Mesodermal cell (in vitro differentiated cells): ENCODE results near the gene LYZ.

Experiments
- H3K27ac ChIP-seq: 2 replicates; pipeline ENCODE4 v1.7.0; 2013; ENCODE audit warnings: mild to moderate bottlenecking, low read depth, low read length, moderate library complexity; ENCODE audit not compliant: severe bottlenecking
- H3K36me3 ChIP-seq: 2 replicates; pipeline ENCODE4 v1.7.1; 2013; ENCODE audit warnings: mild to moderate bottlenecking, low read length, moderate library complexity; ENCODE audit not compliant: control insufficient read depth, insufficient read depth
- H3K4me1 ChIP-seq: one replicate; pipeline ENCODE4 v1.7.1; 2013; ENCODE audit warnings: mild to moderate bottlenecking, low read length; ENCODE audit not compliant: insufficient read depth, control insufficient read depth, poor library complexity, severe bottlenecking
- H3K4me3 ChIP-seq: 2 replicates; pipeline ENCODE4 v1.7.0; 2013; ENCODE audit warnings: low read length, control low read depth, mild to moderate bottlenecking; ENCODE audit not compliant: insufficient read depth, poor library complexity, severe bottlenecking; ENCODE audit errors: extremely low read depth
- H3K9me3 ChIP-seq: 2 replicates; pipeline ENCODE4 v1.7.1; 2013; ENCODE audit warnings: mild to moderate bottlenecking, low read length, moderate library complexity; ENCODE audit not compliant: control insufficient read depth
- WGBS, 2 experiments: methylation state at CpG; one replicate each; pipeline ENCODE4 v1.1.5; 2013; ENCODE audit warnings: missing lambda C conversion rate in 2 of 2; ENCODE audit not compliant: insufficient coverage in 2 of 2; 5-methylcytosine and 5-hydroxymethylcytosine counted together

The LYZ gene

GRCh38 chr12:69386921-69387320 is 38.7 kb downstream of the LYZ start:
- no CpG with 5 or more reads among the region's 2 CpGs for WGBS, 2 experiments
- Histone ChIP-seq H3K36me3 (peaks cover 16% of the 10 kb centered on the region), H3K4me1 (no peaks in the 10 kb centered on the region), H3K4me3 (no peak overlapping the region), H3K9me3 (no peaks in the 10 kb centered on the region), H3K27ac (no peak overlapping the region)

GRCh38 chr12:69388371-69388770 is 40.2 kb downstream of the LYZ start:
- H3K4me3 ChIP-seq: no peak overlapping the region
- H3K27ac ChIP-seq: no peak overlapping the region
- WGBS, 2 experiments: no CpG with 5 or more reads among the region's 1 CpG
- peaks cover 16% of the 10 kb centered on the region for H3K36me3 ChIP-seq
- H3K9me3 ChIP-seq: no peaks in the 10 kb centered on the region
- H3K4me1 ChIP-seq: no peaks in the 10 kb centered on the region

- H3K27ac ChIP-seq: no peak overlapping the region
- WGBS, 2 experiments: no CpG with 5 or more reads among the region's 1 CpG
Observed at GRCh38 chr12:69389831-69390230, 41.6 kb downstream of the LYZ start.

GRCh38 chr12:69392179-69392928 is 44.2 kb downstream of the LYZ start:
- Histone ChIP-seq H3K9me3 (peaks cover 7% of the 10 kb centered on the region), H3K4me1 (no peaks in the 10 kb centered on the region), H3K27ac (no peak overlapping the region), H3K36me3 (peaks cover 14% of the 10 kb centered on the region), H3K4me3 (no peak overlapping the region)
- WGBS, 2 experiments: no CpG with 5 or more reads among the region's 1 CpG

More at GRCh38 chr12:69389831-69390230, 41.6 kb downstream of the LYZ start:
- Histone ChIP-seq H3K9me3 (no peaks in the 10 kb centered on the region), H3K36me3 (peaks cover 16% of the 10 kb centered on the region), H3K4me3 (no peak overlapping the region), H3K4me1 (no peaks in the 10 kb centered on the region)

- 60 to 86% methylated on average over 1 of the region's 1 CpG for WGBS, 2 experiments
- no peaks in the 10 kb centered on the region for H3K4me1 ChIP-seq
- no peak overlapping the region for H3K27ac ChIP-seq
- no peak overlapping the region for H3K4me3 ChIP-seq
- H3K36me3 ChIP-seq: peaks cover 19% of the 10 kb centered on the region
- H3K9me3 ChIP-seq: peaks cover 7% of the 10 kb centered on the region
Observed at GRCh38 chr12:69396041-69396440, 47.9 kb downstream of the LYZ start.

GRCh38 chr12:69396963-69397362 is 48.8 kb downstream of the LYZ start:
- whole genome bisulfite sequencing, 2 experiments: no CpG with 5 or more reads among the region's 3 CpGs
- no peak overlapping the region for H3K4me3 ChIP-seq
- no peaks in the 10 kb centered on the region for H3K4me1 ChIP-seq
- peaks cover 7% of the 10 kb centered on the region for H3K9me3 ChIP-seq
- peaks cover 9% of the 10 kb centered on the region for H3K36me3 ChIP-seq
- H3K27ac ChIP-seq: no peak overlapping the region

- H3K9me3 ChIP-seq: peaks cover 7% of the 10 kb centered on the region
- no peak overlapping the region for H3K27ac ChIP-seq
- peaks cover 9% of the 10 kb centered on the region for H3K36me3 ChIP-seq
- H3K4me3 ChIP-seq: no peak overlapping the region
- H3K4me1 ChIP-seq: no peaks in the 10 kb centered on the region
- WGBS, 2 experiments: no CpG with 5 or more reads among the region's 3 CpGs
Observed at GRCh38 chr12:69397978-69398377, 49.8 kb downstream of the LYZ start.

GRCh38 chr12:69401940-69402339 is 53.8 kb downstream of the LYZ start:
- Histone ChIP-seq H3K27ac (no peak overlapping the region), H3K9me3 (peaks cover 12% of the 10 kb centered on the region), H3K4me3 (no peak overlapping the region), H3K4me1 (peaks cover 17% of the 10 kb centered on the region), H3K36me3 (peaks cover 12% of the 10 kb centered on the region)
- 91 to 100% methylated on average over 1 to 2 of the region's 4 CpGs for WGBS, 2 experiments
